ENCODE measurements around the gene RUFY1.
A peak's percentile ranks its signal among the peaks of the same experiment; 100 is the strongest.
"Not testable (repeated sequence)": the region's sequence is repeated elsewhere in the genome, so short reads cannot be mapped to it uniquely, and the experiment has no call there.

RUFY1 gene

GRCh38 chr5:179553875-179554274 lies 3.5 kb downstream of the RUFY1 start:
- H3K9me3 ChIP-seq (replicated peaks; ENCODE audit: insufficient read depth, low read length), result no peaks in the 10 kb centered on the region
- TF ChIP-seq EZH2phosphoT487 (IDR thresholded peaks at IDR 0.05; ENCODE audit: low read length) (no peak), EZH2 (optimal IDR thresholded peaks at IDR 0.05; ENCODE audit: low read depth, low read length) (no peak), CTCF (IDR thresholded peaks at IDR 0.05; ENCODE audit: low read length) (no peak)
- H4K20me1 ChIP-seq (ENCODE audit: insufficient read depth, low read length), result no peaks in the 10 kb centered on the region
- no peak for DNase-seq
- no peaks in the 10 kb centered on the region for H3F3A ChIP-seq (ENCODE audit: insufficient read depth, low read length)
- no peaks in the 10 kb centered on the region for H3K4me1 ChIP-seq (ENCODE audit: low read length)
- peaks cover 71% of the 10 kb centered on the region for H3K79me2 ChIP-seq (ENCODE audit: low read length)
- no peak overlapping the region for H2AFZ ChIP-seq (ENCODE audit: low read length)
- no peak overlapping the region for H3K4me2 ChIP-seq (ENCODE audit: low read depth, low read length)
- H3K36me3 ChIP-seq (replicated peaks; ENCODE audit: insufficient read depth, low read length), result no peaks in the 10 kb centered on the region
- no peak overlapping the region for H3K27ac ChIP-seq (ENCODE audit: low read length)
- H3K9me2 ChIP-seq (replicated peaks; ENCODE audit: insufficient read depth, low read length), result no peaks in the 10 kb centered on the region
- H3K27me3 ChIP-seq (replicated peaks; ENCODE audit: insufficient read depth, low read length), result no peaks in the 10 kb centered on the region
- H3K4me3 ChIP-seq (ENCODE audit: low read length), result no peak overlapping the region
- H3K9ac ChIP-seq (ENCODE audit: low read length), result no peak overlapping the region

- no peak overlapping the region for H3K4me3 ChIP-seq (ENCODE audit: low read length)
- no peak for DNase-seq
These were observed 4.6 kb downstream of the RUFY1 start for GRCh38 chr5:179554981-179555380.

GRCh38 chr5:179558261-179558799 lies 8.0 kb downstream of the RUFY1 start:
- H3K27ac ChIP-seq (ENCODE audit: low read length); H3K27me3 ChIP-seq (replicated peaks; ENCODE audit: insufficient read depth, low read length); H3K36me3 ChIP-seq (replicated peaks; ENCODE audit: insufficient read depth, low read length); H3K4me1 ChIP-seq (ENCODE audit: low read length); H3F3A ChIP-seq (ENCODE audit: insufficient read depth, low read length); H4K20me1 ChIP-seq (ENCODE audit: insufficient read depth, low read length); H3K4me3 ChIP-seq (ENCODE audit: low read length); H3K9ac ChIP-seq (ENCODE audit: low read length); H2AFZ ChIP-seq (ENCODE audit: low read length); H3K9me3 ChIP-seq (replicated peaks; ENCODE audit: insufficient read depth, low read length); DNase-seq; H3K4me2 ChIP-seq (ENCODE audit: low read depth, low read length); H3K9me2 ChIP-seq (replicated peaks; ENCODE audit: insufficient read depth, low read length): not testable (repeated sequence)
- H3K79me2 ChIP-seq (ENCODE audit: low read length), result peaks cover 59% of the 10 kb centered on the region

More at GRCh38 chr5:179554981-179555380, 4.6 kb downstream of the RUFY1 start:
- Histone ChIP-seq H3K9me2 (replicated peaks; ENCODE audit: insufficient read depth, low read length) (no peaks in the 10 kb centered on the region), H3K79me2 (ENCODE audit: low read length) (peaks cover 81% of the 10 kb centered on the region), H3K4me2 (ENCODE audit: low read depth, low read length) (no peak overlapping the region), H2AFZ (ENCODE audit: low read length) (no peak overlapping the region), H3K36me3 (replicated peaks; ENCODE audit: insufficient read depth, low read length) (no peaks in the 10 kb centered on the region), H3K4me1 (ENCODE audit: low read length) (no peaks in the 10 kb centered on the region), H3F3A (ENCODE audit: insufficient read depth, low read length) (no peaks in the 10 kb centered on the region), H3K9ac (ENCODE audit: low read length) (no peak overlapping the region), H3K9me3 (replicated peaks; ENCODE audit: insufficient read depth, low read length) (no peaks in the 10 kb centered on the region), H3K27ac (ENCODE audit: low read length) (no peak overlapping the region), H4K20me1 (ENCODE audit: insufficient read depth, low read length) (no peaks in the 10 kb centered on the region), H3K27me3 (replicated peaks; ENCODE audit: insufficient read depth, low read length) (no peaks in the 10 kb centered on the region)
- no peak for TF ChIP-seq CTCF (IDR thresholded peaks at IDR 0.05; ENCODE audit: low read length)
- no peak for TF ChIP-seq EZH2 (optimal IDR thresholded peaks at IDR 0.05; ENCODE audit: low read depth, low read length)
- TF ChIP-seq EZH2phosphoT487 (IDR thresholded peaks at IDR 0.05; ENCODE audit: low read length), result no peak

- no peak for DNase-seq
- H3K9ac ChIP-seq (ENCODE audit: low read length), result peak overlapping the region; percentile 26; the same call in 1 of the 2 replicates
These were observed 8.6 kb downstream of the RUFY1 start for GRCh38 chr5:179558932-179559283.

More at GRCh38 chr5:179558932-179559283, 8.6 kb downstream of the RUFY1 start:
- H3K27ac ChIP-seq (ENCODE audit: low read length), result 0 out of 2 replicates have a peak overlapping the region, but pooled peaks have one; percentile 13
- peak overlapping the region; percentile 38; the same call in 1 of the 2 replicates for H2AFZ ChIP-seq (ENCODE audit: low read length)
- no peaks in the 10 kb centered on the region for H3K9me2 ChIP-seq (replicated peaks; ENCODE audit: insufficient read depth, low read length)
- no peak for TF ChIP-seq CTCF (IDR thresholded peaks at IDR 0.05; ENCODE audit: low read length)
- TF ChIP-seq EZH2 (optimal IDR thresholded peaks at IDR 0.05; ENCODE audit: low read depth, low read length), result no peak
- TF ChIP-seq EZH2phosphoT487 (IDR thresholded peaks at IDR 0.05; ENCODE audit: low read length), result no peak
- no peaks in the 10 kb centered on the region for H3K4me1 ChIP-seq (ENCODE audit: low read length)
- no peaks in the 10 kb centered on the region for H3K9me3 ChIP-seq (replicated peaks; ENCODE audit: insufficient read depth, low read length)
- H3K27me3 ChIP-seq (replicated peaks; ENCODE audit: insufficient read depth, low read length), result no peaks in the 10 kb centered on the region
- H3K4me2 ChIP-seq (ENCODE audit: low read depth, low read length), result peak overlapping the region; percentile 35; the same call in 1 of the 2 replicates
- no peaks in the 10 kb centered on the region for H4K20me1 ChIP-seq (ENCODE audit: insufficient read depth, low read length)
- no peaks in the 10 kb centered on the region for H3F3A ChIP-seq (ENCODE audit: insufficient read depth, low read length)
- H3K4me3 ChIP-seq (ENCODE audit: low read length), result peak overlapping the region; percentile 37
- H3K79me2 ChIP-seq (ENCODE audit: low read length), result peaks cover 53% of the 10 kb centered on the region
- no peaks in the 10 kb centered on the region; the same call in 1 of the 2 replicates for H3K36me3 ChIP-seq (replicated peaks; ENCODE audit: insufficient read depth, low read length)
